Spinal cord (tissue), 10 donors: Measurements from ENCODE around the gene ADGRF4. TPM values are rescaled to one million over a fixed set of nuclear protein-coding genes. Genes with fewer than 3 reads are reported as not detected.

ENCODE experiments used
- DNase-seq, 6 donors: peaks; one replicate each; pipeline versions ENCODE4 v3.0.0 to v3.0.0-alpha.2; 2013 to 2015; ENCODE audit warnings: low spot score in 6 of 6, low read depth in 4 of 6
- H3K27ac ChIP-seq: one replicate; pipeline ENCODE4 v1.5.1; 2013; ENCODE audit warnings: low read depth, low read length, control low read depth
- H3K27me3 ChIP-seq: one replicate; pipeline ENCODE4 v1.6.1; 2013; ENCODE audit warnings: low read length; ENCODE audit not compliant: control insufficient read depth, insufficient read depth
- H3K36me3 ChIP-seq: one replicate; pipeline ENCODE4 v1.6.1; 2013; ENCODE audit warnings: low read length; ENCODE audit not compliant: control insufficient read depth, insufficient read depth
- H3K4me1 ChIP-seq: one replicate; pipeline ENCODE4 v1.6.1; 2013; ENCODE audit warnings: low read length; ENCODE audit not compliant: control insufficient read depth, insufficient read depth
- H3K4me3 ChIP-seq: one replicate; pipeline ENCODE4 v1.5.1; 2013; ENCODE audit warnings: low read depth, low read length, control low read depth
- H3K9me3 ChIP-seq: one replicate; pipeline ENCODE4 v1.6.1; 2013; ENCODE audit warnings: low read length; ENCODE audit not compliant: control insufficient read depth, insufficient read depth
- WGBS: methylation state at CpG from one replicate; pipeline ENCODE4 v1.1.5; 2013; ENCODE audit warnings: missing lambda C conversion rate; ENCODE audit not compliant: insufficient coverage; 5-methylcytosine and 5-hydroxymethylcytosine counted together
- polyA plus RNA-seq, 2 donors: library from polyadenylated mRNA; unstranded; fragments of 120-200 nt; gene quantifications; one replicate each; pipeline ENCODE4 v1.2.1, GENCODE V29; 2013; ENCODE audit not compliant: insufficient read length in 2 of 2
- total RNA-seq, 2 donors: library from RNA; depleted of rRNA in 1 of 2; stranded (reverse); fragments of 120-200 nt in 1 of 2; fragments of >200 nt in 1 of 2; gene quantifications; one replicate each; pipeline versions ENCODE4 v1.2.3 to v1.2.4, GENCODE V29; 2013 to 2014
- donor health status: healthy.

Gene ADGRF4
- total and polyA plus RNA-seq, 4 donors: not detected

- Histone ChIP-seq H3K9me3 (no peaks in the 10 kb centered on the region), H3K36me3 (no peaks in the 10 kb centered on the region), H3K4me3 (no peak overlapping the region), H3K27me3 (no peaks in the 10 kb centered on the region), H3K4me1 (no peaks in the 10 kb centered on the region), H3K27ac (no peak overlapping the region)
- no peak for DNase-seq
- 97% methylated on average over 3 of the region's 4 CpGs for WGBS
Measured at GRCh38 chr6:47680724-47681123, 17.7 kb upstream of the ADGRF4 start.

GRCh38 chr6:47681201-47681990 is 17.0 kb upstream of the ADGRF4 start:
- H3K4me3 ChIP-seq: no peak overlapping the region
- no peaks in the 10 kb centered on the region for H3K36me3 ChIP-seq
- WGBS: no CpG with 5 or more reads among the region's 1 CpG
- H3K27me3 ChIP-seq: no peaks in the 10 kb centered on the region
- H3K27ac ChIP-seq: no peak overlapping the region
- H3K9me3 ChIP-seq: no peaks in the 10 kb centered on the region
- no peaks in the 10 kb centered on the region for H3K4me1 ChIP-seq
- DNase-seq: peak in 1 of 6 donors; percentile 86

- whole genome bisulfite sequencing: no CpG with 5 or more reads among the region's 1 CpG
- Histone ChIP-seq H3K4me3 (no peak overlapping the region), H3K9me3 (no peaks in the 10 kb centered on the region), H3K4me1 (no peaks in the 10 kb centered on the region), H3K27ac (no peak overlapping the region), H3K36me3 (no peaks in the 10 kb centered on the region), H3K27me3 (no peaks in the 10 kb centered on the region)
- DNase-seq: no peak
Measured at GRCh38 chr6:47686411-47686810, 12.0 kb upstream of the ADGRF4 start.

DNA sequence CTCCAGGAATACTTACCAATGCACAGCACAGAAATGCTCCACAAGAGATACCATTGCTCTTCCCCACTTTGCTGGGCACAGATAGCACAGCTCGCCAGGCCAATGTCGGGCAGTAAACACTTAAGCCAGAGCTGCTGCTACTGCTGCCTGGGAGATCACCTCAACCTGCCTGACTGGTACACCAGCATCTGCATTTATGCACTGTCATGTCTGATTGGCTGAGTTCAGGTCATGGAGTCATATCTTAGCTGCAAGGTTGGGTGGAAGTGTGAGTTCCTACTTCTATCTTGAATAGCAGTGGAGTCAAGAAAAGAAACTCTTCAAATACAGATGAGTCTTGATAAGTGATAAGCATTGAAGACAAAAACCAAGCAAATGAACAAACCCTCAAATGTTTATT is 10.9 kb upstream of the ADGRF4 start:
- Histone ChIP-seq H3K4me3 (no peak overlapping the region), H3K4me1 (no peaks in the 10 kb centered on the region), H3K27ac (no peak overlapping the region), H3K36me3 (no peaks in the 10 kb centered on the region), H3K27me3 (no peaks in the 10 kb centered on the region), H3K9me3 (no peaks in the 10 kb centered on the region)
- WGBS: no CpG with 5 or more reads among the region's 2 CpGs
- no peak for DNase-seq

- WGBS: 71% methylated on average over 1 of the region's 2 CpGs
- H3K9me3 ChIP-seq: no peaks in the 10 kb centered on the region
- no peak overlapping the region for H3K27ac ChIP-seq
- no peaks in the 10 kb centered on the region for H3K4me1 ChIP-seq
- DNase-seq: no peak
- no peaks in the 10 kb centered on the region for H3K27me3 ChIP-seq
- no peaks in the 10 kb centered on the region for H3K36me3 ChIP-seq
- H3K4me3 ChIP-seq: no peak overlapping the region
Measured at GRCh38 chr6:47690214-47690613, 8.2 kb upstream of the ADGRF4 start.

GRCh38 chr6:47690791-47691190 is 7.6 kb upstream of the ADGRF4 start:
- no peak for DNase-seq
- Histone ChIP-seq H3K4me1 (no peaks in the 10 kb centered on the region), H3K4me3 (no peak overlapping the region), H3K27me3 (no peaks in the 10 kb centered on the region), H3K27ac (no peak overlapping the region), H3K36me3 (no peaks in the 10 kb centered on the region), H3K9me3 (no peaks in the 10 kb centered on the region)
- WGBS: 67% methylated on average over 1 of the region's 2 CpGs

GRCh38 chr6:47697925-47698324 is 455 bp upstream of the ADGRF4 start:
- no peak for DNase-seq
- H3K4me3 ChIP-seq: no peak overlapping the region
- 60% methylated on average over 1 of the region's 2 CpGs for WGBS
- H3K27ac ChIP-seq: no peak overlapping the region
- no peaks in the 10 kb centered on the region for H3K4me1 ChIP-seq
- no peaks in the 10 kb centered on the region for H3K9me3 ChIP-seq
- H3K36me3 ChIP-seq: no peaks in the 10 kb centered on the region
- no peaks in the 10 kb centered on the region for H3K27me3 ChIP-seq

- no peaks in the 10 kb centered on the region for H3K27me3 ChIP-seq
- H3K27ac ChIP-seq: no peak overlapping the region
- no peak for DNase-seq
- H3K4me1 ChIP-seq: no peaks in the 10 kb centered on the region
- H3K4me3 ChIP-seq: no peak overlapping the region
- no peaks in the 10 kb centered on the region for H3K36me3 ChIP-seq
- H3K9me3 ChIP-seq: no peaks in the 10 kb centered on the region
- 91% methylated on average over 5 of the region's 5 CpGs for WGBS
Measured at GRCh38 chr6:47700053-47700452, 1.7 kb downstream of the ADGRF4 start.

DNA sequence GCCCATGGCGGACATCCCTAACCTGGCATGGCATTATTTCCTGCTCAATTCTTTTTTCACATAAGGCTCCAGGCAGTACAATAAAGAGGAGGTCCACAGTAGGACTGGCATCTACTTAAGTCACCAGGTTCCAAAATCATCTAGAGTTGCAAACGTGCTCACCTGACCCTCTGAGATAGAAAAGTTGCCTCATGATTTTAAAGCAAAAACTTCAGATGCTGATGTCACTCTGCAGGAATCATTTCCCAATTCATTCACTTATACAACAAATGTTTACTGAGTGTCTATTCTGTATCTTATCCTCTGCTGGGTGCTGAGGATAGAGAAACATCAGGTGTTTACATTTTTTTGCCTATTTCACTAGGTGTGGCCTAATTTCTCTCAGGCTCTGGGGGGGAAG is 2.2 kb downstream of the ADGRF4 start:
- H3K4me3 ChIP-seq: no peak overlapping the region
- no peak overlapping the region for H3K27ac ChIP-seq
- no peaks in the 10 kb centered on the region for H3K36me3 ChIP-seq
- H3K27me3 ChIP-seq: no peaks in the 10 kb centered on the region
- no peak for DNase-seq
- H3K9me3 ChIP-seq: no peaks in the 10 kb centered on the region
- H3K4me1 ChIP-seq: no peaks in the 10 kb centered on the region
- no CpG with 5 or more reads among the region's 2 CpGs for WGBS

GRCh38 chr6:47701363-47701762 is 3.0 kb downstream of the ADGRF4 start:
- Histone ChIP-seq H3K27me3 (no peaks in the 10 kb centered on the region), H3K9me3 (no peaks in the 10 kb centered on the region), H3K27ac (no peak overlapping the region), H3K4me1 (no peaks in the 10 kb centered on the region), H3K4me3 (no peak overlapping the region), H3K36me3 (no peaks in the 10 kb centered on the region)
- no CpG with 5 or more reads among the region's 4 CpGs for WGBS
- DNase-seq: no peak
